Keratinocyte (primary cell): ENCODE data around the gene SKI.

ENCODE experiments used
- EZH2 ChIP-seq: IDR thresholded peaks from one replicate; pipeline ENCODE4 v1.6.1; 2012; ENCODE audit warnings: inconsistent platforms, mild to moderate bottlenecking, low read length, moderate library complexity
- TF ChIP-seq, protein P1 (sequence below), 3 experiments: IDR thresholded peaks in 1 of 3; conservative IDR thresholded peaks in 1 of 3; optimal IDR thresholded peaks in 1 of 3; 2 replicates in 2 of 3; 3 replicates in 1 of 3; pipeline versions ENCODE3 to v1.5.1; 2011; ENCODE audit warnings: low read length in 3 of 3, mild to moderate bottlenecking in 3 of 3, moderate library complexity in 2 of 3, control low read depth in 1 of 3, inconsistent platforms in 1 of 3; ENCODE audit not compliant: insufficient read depth in 2 of 3; ENCODE audit errors: extremely low read depth in 1 of 3

DNA sequence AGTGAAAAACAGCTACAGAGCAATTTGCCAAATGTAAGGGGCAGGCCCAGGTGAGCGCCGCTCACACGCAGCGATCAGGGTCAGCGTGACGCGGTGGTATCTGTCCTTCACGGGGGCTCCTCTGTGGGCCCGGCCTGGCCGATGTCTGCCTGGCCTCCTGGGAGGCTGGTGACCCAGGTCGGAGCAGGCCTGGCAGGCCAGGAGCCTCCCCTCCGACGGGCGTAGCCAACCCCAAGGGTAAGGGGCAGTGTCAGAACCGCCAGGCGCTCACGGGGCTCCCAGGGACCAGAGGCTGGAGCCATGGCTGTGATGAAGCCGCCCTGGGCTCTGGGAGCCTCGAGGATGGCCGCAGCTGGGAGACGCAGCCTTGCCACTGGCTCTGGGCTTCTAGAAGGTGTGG, 91.2 kb downstream of the SKI start:
- TF ChIP-seq, protein P1, sequence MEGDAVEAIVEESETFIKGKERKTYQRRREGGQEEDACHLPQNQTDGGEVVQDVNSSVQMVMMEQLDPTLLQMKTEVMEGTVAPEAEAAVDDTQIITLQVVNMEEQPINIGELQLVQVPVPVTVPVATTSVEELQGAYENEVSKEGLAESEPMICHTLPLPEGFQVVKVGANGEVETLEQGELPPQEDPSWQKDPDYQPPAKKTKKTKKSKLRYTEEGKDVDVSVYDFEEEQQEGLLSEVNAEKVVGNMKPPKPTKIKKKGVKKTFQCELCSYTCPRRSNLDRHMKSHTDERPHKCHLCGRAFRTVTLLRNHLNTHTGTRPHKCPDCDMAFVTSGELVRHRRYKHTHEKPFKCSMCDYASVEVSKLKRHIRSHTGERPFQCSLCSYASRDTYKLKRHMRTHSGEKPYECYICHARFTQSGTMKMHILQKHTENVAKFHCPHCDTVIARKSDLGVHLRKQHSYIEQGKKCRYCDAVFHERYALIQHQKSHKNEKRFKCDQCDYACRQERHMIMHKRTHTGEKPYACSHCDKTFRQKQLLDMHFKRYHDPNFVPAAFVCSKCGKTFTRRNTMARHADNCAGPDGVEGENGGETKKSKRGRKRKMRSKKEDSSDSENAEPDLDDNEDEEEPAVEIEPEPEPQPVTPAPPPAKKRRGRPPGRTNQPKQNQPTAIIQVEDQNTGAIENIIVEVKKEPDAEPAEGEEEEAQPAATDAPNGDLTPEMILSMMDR (optimal IDR thresholded peaks at IDR 0.05 in 1 of 3, IDR thresholded peaks at IDR 0.05 in 1 of 3, conservative IDR thresholded peaks at IDR 0.05 in 1 of 3; ENCODE audit: extremely low read depth in 1 of 3, insufficient read depth in 2 of 3, low read length in 3 of 3), result no peak
- TF ChIP-seq EZH2, result no peak
